BJ (cell line): ENCODE data around the gene TMEM151B. TPM values are rescaled to one million over a fixed set of nuclear protein-coding genes. Genes with fewer than 3 reads are reported as not detected.

Experiments
- CTCF ChIA-PET: fragments of 350-600 bp; formaldehyde crosslinking; extraction: SDS; loops from one replicate; lab custom pipeline; 2021; ENCODE audit warnings: antibody characterized with exemption, inconsistent platforms; lab: Yijun Ruan, JAX
- POLR2A ChIA-PET: fragments of 300-600 bp; sonication (Branson Sonifier 250); formaldehyde crosslinking; extraction: SDS; loops from one replicate; lab custom pipeline; 2021; ENCODE audit warnings: antibody characterized with exemption; lab: Charles Lee
- DNase-seq: peaks from one replicate; pipeline ENCODE4 v3.0.0-alpha.2; 2011; ENCODE audit warnings: low read depth
- H3K27me3 ChIP-seq: 2 replicates; pipeline ENCODE4 v1.6.0; 2011; ENCODE audit warnings: low read length; ENCODE audit not compliant: control insufficient read depth, insufficient read depth
- H3K36me3 ChIP-seq: 2 replicates; pipeline ENCODE4 v1.5.1; 2011; ENCODE audit warnings: low read length; ENCODE audit not compliant: control insufficient read depth, insufficient read depth
- H3K4me3 ChIP-seq: 2 replicates; pipeline ENCODE4 v1.5.1; 2011; ENCODE audit warnings: low read depth, mild to moderate bottlenecking, control low read depth, low read length
- polyA plus RNA-seq: library from polyadenylated mRNA; depleted of rRNA; stranded (reverse); fragments of >200 nt; gene quantifications from 2 replicates; pipeline ENCODE4 v1.2.3, GENCODE V29; 2011
- TF ChIP-seq, protein P1 (sequence below): IDR thresholded peaks from 2 replicates; pipeline ENCODE4 v1.5.1; 2011; ENCODE audit warnings: low read depth, mild to moderate bottlenecking, control low read depth, inconsistent platforms, low read length, moderate library complexity; ENCODE audit not compliant: insufficient read depth

The TMEM151B gene
- polyA plus RNA-seq, 1 experiment: not detected

DNA sequence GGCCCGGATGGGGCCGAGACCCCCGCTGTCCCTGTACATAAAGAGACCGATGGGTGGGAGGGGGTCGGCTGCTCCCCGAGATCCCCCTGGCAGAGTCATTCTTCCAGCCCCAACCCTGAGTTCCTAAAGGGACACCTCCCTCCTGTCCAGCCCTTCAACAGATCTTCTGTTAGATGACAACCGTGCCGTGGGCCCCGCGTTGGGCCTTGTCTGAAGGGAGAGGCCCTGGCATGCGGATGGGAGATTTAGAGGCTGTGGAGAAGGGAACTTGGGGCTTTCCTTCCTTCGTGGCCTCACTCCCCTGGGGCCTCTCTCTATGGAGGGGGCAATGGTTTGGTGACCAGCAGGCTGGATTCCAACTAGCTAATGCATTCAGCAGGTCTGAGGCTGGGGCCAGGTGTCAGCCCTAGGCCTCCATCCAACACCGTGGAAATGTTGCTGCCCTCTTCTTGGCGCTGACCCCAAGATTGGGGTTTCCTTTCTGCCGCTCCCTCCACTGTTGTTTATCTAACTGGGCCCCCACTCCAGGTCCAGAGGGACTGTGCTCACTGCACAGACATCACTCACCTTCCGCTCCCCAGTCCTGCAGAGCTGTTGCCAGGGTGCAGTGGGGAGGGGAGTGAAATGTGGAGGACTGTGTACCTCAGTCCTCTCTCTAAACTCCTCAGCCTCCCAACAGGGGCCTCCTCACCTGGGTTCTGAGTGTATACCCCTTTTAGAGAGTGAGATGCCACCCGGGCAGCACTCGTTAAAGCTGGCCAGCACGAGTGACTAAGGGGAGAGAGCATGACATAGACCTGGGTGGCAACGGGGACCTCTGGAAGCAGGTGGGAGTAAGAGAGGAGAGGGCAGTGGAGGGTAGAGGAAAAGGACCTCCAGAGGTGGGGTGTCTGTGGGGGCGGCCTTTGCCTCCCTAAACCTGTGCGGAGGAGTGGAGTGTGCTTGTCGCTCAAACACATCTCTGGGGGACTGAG is 6.7 kb downstream of the TMEM151B start:
- TF ChIP-seq, protein P1, sequence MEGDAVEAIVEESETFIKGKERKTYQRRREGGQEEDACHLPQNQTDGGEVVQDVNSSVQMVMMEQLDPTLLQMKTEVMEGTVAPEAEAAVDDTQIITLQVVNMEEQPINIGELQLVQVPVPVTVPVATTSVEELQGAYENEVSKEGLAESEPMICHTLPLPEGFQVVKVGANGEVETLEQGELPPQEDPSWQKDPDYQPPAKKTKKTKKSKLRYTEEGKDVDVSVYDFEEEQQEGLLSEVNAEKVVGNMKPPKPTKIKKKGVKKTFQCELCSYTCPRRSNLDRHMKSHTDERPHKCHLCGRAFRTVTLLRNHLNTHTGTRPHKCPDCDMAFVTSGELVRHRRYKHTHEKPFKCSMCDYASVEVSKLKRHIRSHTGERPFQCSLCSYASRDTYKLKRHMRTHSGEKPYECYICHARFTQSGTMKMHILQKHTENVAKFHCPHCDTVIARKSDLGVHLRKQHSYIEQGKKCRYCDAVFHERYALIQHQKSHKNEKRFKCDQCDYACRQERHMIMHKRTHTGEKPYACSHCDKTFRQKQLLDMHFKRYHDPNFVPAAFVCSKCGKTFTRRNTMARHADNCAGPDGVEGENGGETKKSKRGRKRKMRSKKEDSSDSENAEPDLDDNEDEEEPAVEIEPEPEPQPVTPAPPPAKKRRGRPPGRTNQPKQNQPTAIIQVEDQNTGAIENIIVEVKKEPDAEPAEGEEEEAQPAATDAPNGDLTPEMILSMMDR: no peak
- ChIA-PET CTCF (interaction anchor here (0.6 to 3.1 kb wide), 2 partner anchors 8 to 22 kb away, joined by 3 to 16 read pairs; no protein-coding TSS in a partner anchor), POLR2A (no interaction called here)
- Histone ChIP-seq H3K27me3 (peaks cover 15% of the 10 kb centered on the region), H3K4me3 (no peak overlapping the region), H3K36me3 (no peaks in the 10 kb centered on the region)
- no peak for DNase-seq

DNA sequence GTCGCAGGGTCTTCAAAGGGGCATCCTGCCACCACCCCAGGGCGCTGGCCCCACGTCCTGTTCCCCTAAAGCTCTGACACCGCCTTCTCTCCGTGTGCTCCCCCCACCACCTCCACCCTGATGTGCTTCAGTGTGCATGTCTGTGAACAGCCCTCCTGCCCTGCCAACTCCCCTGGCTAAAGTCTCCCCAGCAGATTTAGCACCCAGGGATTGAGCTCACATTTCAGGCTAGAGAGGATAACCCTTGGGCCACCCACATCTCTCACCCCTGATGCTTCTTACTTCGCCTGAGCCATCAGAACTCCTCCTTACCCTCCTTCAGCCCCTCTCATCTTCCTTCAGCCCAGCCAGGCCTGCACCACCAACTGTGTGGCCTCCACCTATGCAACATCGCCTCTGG is 7.5 kb downstream of the TMEM151B start:
- TF ChIP-seq, protein P1: no peak
- POLR2A ChIA-PET: no interaction called here
- no peak overlapping the region for H3K4me3 ChIP-seq
- DNase-seq: no peak
- peaks cover 12% of the 10 kb centered on the region for H3K27me3 ChIP-seq
- CTCF ChIA-PET: interaction anchor here (0.6 to 3.1 kb wide), 4 partner anchors 9 to 61 kb away, joined by 3 to 16 read pairs (median 5); no protein-coding TSS in a partner anchor
- no peaks in the 10 kb centered on the region for H3K36me3 ChIP-seq

DNA sequence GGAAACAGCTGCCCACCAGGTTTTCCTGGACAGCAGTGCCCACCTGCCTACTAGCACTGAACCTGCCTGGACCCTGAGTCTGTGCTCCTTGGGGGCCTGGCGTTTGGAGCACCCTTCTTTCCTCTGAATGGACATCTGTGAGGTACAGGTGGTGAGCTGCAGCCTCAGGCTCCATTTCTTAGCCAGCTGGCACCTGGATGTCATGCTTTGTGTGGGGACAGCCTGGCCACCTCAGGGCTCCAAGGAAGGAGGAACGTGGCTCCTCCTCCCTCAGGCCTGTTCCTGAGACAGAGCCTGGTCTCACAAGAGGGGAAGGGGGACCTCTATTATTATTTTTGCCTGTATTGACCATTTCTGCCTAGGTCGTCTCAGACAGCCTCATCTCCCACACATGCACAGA is 8.1 kb downstream of the TMEM151B start:
- Histone ChIP-seq H3K27me3 (peaks cover 9% of the 10 kb centered on the region), H3K36me3 (no peaks in the 10 kb centered on the region), H3K4me3 (no peak overlapping the region)
- ChIA-PET POLR2A (no interaction called here), CTCF (interaction anchor here (1.1 to 3.1 kb wide), 3 partner anchors 9 to 60 kb away, joined by 4 to 16 read pairs (median 6); no protein-coding TSS in a partner anchor)
- no peak for DNase-seq
- TF ChIP-seq, protein P1: no peak

DNA sequence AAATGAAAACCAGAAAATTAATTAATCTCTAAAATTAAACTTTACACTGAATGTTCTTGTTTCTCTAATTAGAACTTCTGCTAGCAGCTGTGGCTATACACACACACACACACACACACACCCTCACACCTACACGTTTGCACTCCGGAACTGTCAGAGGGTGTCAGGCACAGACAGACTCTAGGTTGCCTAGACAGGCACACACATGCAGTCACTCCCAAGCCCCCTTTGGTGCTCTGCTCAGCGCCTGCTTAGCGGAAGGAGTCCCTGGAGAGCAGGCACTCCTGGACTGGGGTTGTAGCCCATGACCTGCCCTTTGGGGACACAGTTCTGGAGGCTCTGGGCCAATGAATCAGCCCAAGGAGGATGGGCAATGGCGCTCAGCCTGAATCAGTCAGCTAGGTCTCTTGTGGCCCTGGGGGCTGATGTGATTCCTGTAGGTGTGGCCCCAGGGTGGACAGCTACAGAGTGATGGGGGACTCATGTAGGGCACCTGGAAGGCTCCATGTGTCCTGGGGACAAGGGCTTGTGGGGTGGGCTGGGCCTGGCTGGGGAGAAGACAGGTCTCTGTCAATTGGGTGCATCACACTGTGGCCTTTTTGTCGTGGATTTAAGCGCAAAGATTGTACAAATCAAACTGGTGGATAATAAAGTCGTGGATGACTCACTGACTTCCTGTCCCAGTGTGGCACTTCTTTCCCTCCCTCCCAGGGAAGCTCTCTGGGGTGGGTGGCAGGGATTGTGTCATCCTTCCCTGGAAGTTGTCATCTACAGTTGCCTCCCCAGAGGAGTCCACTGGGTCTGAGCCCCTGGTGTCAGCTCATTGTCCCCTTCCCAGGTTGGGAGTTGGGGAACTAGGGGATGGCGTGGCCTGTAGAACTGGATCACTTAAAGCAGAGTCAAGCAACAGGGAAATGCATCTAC is 8.8 kb downstream of the TMEM151B start:
- DNase-seq: no peak
- peaks cover 8% of the 10 kb centered on the region for H3K27me3 ChIP-seq
- H3K36me3 ChIP-seq: no peaks in the 10 kb centered on the region
- ChIA-PET CTCF (interaction anchor here (1.1 to 3.1 kb wide), 3 partner anchors 10 to 59 kb away, joined by 4 to 16 read pairs (median 6); no protein-coding TSS in a partner anchor), POLR2A (no interaction called here)
- no peak overlapping the region for H3K4me3 ChIP-seq
- TF ChIP-seq, protein P1: no peak
